ENCODE data around the gene ITPK1. TPM values are rescaled to one million over a fixed set of nuclear protein-coding genes. Genes with fewer than 3 reads are reported as not detected.

ITPK1 gene
- total and polyA plus RNA-seq, 2 donors (not counting 3 experiments of a cell fraction or from before 2014, with no cell fraction given): 39.6 to 51.8 TPM

DNA sequence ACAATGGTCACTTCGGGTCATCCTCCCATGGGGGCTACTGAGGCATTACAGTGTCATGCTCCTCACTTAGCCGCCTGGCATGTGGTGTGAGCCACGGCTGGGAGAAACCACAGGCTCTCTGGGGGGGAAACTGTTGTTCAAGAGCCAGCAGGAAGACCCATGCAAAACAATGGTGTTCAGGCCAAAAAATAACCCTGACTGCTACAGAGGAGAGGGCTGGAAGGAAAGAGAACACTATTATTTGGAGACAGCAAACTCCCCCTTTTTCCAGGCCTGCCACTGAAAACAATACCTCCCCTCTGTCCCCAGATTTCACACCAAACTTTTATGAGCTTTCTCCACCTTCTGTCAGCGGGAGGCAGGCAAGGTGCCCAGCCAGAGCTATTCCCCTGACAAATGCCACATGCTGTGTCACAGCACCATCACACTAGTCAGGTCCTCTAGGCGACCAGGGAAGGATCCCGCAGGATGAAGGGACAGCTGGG, 109.1 kb downstream of the ITPK1 start:
- intact Hi-C loops (cut with micrococcal nuclease) (no loop called here), dilution Hi-C loops (cut with MboI; ENCODE audit: extremely low pct_ligation_motif_present, low sequenced_read_pairs) (no loop called here)
- BruUV-seq (replicated peaks): no TSS peak
- Histone ChIP-seq H3K9me3 (replicated peaks; ENCODE audit: control insufficient read depth, insufficient read depth, low read length) (no peaks in the 10 kb centered on the region), H3K4me3 (replicated peaks in 1 of 3; ENCODE audit: insufficient read depth in 1 of 3, low read depth in 1 of 3, low read length in 3 of 3) (no peak overlapping the region), H3K79me2 (ENCODE audit: control insufficient read depth, insufficient read depth, low read length) (no peaks in the 10 kb centered on the region), H4K20me1 (replicated peaks; ENCODE audit: control insufficient read depth, extremely low read depth, insufficient read depth, low read length) (no peaks in the 10 kb centered on the region), H3K4me2 (ENCODE audit: insufficient read depth, low read length) (no peak overlapping the region), H3K9ac (replicated peaks; ENCODE audit: extremely low read depth, insufficient read depth, low read length) (no peak overlapping the region), H2AFZ (ENCODE audit: low read depth, low read length) (no peak overlapping the region), H3K4me1 (ENCODE audit: control insufficient read depth, extremely low read depth, insufficient read depth, low read length) (no peaks in the 10 kb centered on the region), H3K27me3 (ENCODE audit: control insufficient read depth in 2 of 2, insufficient read depth in 2 of 2, low read length in 2 of 2) (no peaks in the 10 kb centered on the region), H3K36me3 (ENCODE audit: control insufficient read depth in 2 of 2, extremely low read depth in 1 of 2, insufficient read depth in 2 of 2, low read length in 2 of 2) (no peaks in the 10 kb centered on the region), H3K27ac (ENCODE audit: insufficient read depth, low read depth, low read length) (no peak overlapping the region), H3K9me1 (replicated peaks; ENCODE audit: control insufficient read depth, extremely low read depth, insufficient read depth, low read length) (no peaks in the 10 kb centered on the region)
- ChIA-PET CTCF (interaction anchor here (1.0 to 1.8 kb wide), 3 partner anchors 55 to 133 kb away, joined by 3 to 4 read pairs (median 4); no protein-coding TSS in a partner anchor), POLR2A (no interaction called here)
- DNase-seq (ENCODE audit: low read depth, low spot score) (no peak), FAIRE-seq (no peak)
- TF ChIP-seq FOS (IDR thresholded peaks at IDR 0.05; ENCODE audit: borderline replicate concordance, insufficient read depth, low read length): no peak
- TF ChIP-seq, protein P1, sequence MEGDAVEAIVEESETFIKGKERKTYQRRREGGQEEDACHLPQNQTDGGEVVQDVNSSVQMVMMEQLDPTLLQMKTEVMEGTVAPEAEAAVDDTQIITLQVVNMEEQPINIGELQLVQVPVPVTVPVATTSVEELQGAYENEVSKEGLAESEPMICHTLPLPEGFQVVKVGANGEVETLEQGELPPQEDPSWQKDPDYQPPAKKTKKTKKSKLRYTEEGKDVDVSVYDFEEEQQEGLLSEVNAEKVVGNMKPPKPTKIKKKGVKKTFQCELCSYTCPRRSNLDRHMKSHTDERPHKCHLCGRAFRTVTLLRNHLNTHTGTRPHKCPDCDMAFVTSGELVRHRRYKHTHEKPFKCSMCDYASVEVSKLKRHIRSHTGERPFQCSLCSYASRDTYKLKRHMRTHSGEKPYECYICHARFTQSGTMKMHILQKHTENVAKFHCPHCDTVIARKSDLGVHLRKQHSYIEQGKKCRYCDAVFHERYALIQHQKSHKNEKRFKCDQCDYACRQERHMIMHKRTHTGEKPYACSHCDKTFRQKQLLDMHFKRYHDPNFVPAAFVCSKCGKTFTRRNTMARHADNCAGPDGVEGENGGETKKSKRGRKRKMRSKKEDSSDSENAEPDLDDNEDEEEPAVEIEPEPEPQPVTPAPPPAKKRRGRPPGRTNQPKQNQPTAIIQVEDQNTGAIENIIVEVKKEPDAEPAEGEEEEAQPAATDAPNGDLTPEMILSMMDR (IDR thresholded peaks at IDR 0.05; ENCODE audit: extremely low read depth in 1 of 2, insufficient read depth in 1 of 2, low read depth in 1 of 2, low read length in 2 of 2): no peak
- no peak for TF ChIP-seq GATA2 (IDR thresholded peaks at IDR 0.05; ENCODE audit: insufficient read depth, insufficient read length, low read depth, low read length)
- no peak for TF ChIP-seq JUN (IDR thresholded peaks at IDR 0.05; ENCODE audit: borderline replicate concordance, insufficient read depth, insufficient read length, low read depth)
- TF ChIP-seq EZH2 (IDR thresholded peaks at IDR 0.05; ENCODE audit: borderline replicate concordance, low read depth, low read length, severe bottlenecking): no peak
- no peak for TF ChIP-seq MYC (IDR thresholded peaks at IDR 0.05; ENCODE audit: low read depth, low read length)
- TF ChIP-seq POLR2A (IDR thresholded peaks at IDR 0.05; ENCODE audit: low read depth, low read length): no peak
- TF ChIP-seq, protein P2, sequence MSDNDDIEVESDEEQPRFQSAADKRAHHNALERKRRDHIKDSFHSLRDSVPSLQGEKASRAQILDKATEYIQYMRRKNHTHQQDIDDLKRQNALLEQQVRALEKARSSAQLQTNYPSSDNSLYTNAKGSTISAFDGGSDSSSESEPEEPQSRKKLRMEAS (IDR thresholded peaks at IDR 0.05; ENCODE audit: insufficient read depth, insufficient read length): no peak
- TF ChIP-seq POLR2AphosphoS5 (IDR thresholded peaks at IDR 0.05; ENCODE audit: insufficient read depth, low read depth, low read length): no peak
